Measurements from ENCODE around the gene HACD2. TPM values are rescaled to one million over a fixed set of nuclear protein-coding genes. Genes with fewer than 3 reads are reported as not detected.

The HACD2 gene
- total and polyA plus RNA-seq, 7 donors = 3.7 to 7.9 (median 5.7) TPM

DNA sequence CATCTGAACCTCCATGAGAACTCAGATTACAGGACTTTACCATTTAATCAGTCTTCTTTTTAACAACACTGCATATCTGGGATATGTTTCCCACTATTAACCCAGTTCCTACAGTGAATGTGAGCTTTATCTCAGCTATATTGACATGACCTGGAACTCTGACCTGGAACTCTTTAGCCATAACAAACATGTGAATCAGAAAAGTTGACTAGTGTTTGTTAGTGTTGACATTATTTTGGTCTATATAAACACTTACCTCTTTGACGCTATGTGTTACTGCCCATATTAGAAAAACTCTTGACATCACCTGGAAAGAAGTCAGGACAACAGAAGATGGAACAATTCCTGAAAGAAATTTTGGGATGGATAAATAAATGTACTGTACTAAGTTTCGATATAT lies 56.7 kb downstream of the HACD2 start:
- no peaks in the 10 kb centered on the region for H3K4me1 ChIP-seq
- intact Hi-C loops (cut with DNase I) = no loop called here
- DNase-seq (no peak), ATAC-seq (no peak)
- H3K4me3 ChIP-seq = no peak overlapping the region
- no peaks in the 10 kb centered on the region for H3K27me3 ChIP-seq (ENCODE audit: insufficient read depth in 3 of 3, low read length in 2 of 3)
- H3K27ac ChIP-seq = no peak overlapping the region
- TF ChIP-seq CTCF (IDR thresholded peaks at IDR 0.05) = no peak
- H3K9me3 ChIP-seq = no peaks in the 10 kb centered on the region
- 97 to 99% (median 98%) methylated on average over 2 of the region's 2 CpGs for WGBS, 3 donors
- peaks cover 0 to 25% of the 10 kb centered on the region in 2 donors for H3K36me3 ChIP-seq (ENCODE audit: insufficient read depth in 1 of 2, low read depth in 1 of 2)

DNA sequence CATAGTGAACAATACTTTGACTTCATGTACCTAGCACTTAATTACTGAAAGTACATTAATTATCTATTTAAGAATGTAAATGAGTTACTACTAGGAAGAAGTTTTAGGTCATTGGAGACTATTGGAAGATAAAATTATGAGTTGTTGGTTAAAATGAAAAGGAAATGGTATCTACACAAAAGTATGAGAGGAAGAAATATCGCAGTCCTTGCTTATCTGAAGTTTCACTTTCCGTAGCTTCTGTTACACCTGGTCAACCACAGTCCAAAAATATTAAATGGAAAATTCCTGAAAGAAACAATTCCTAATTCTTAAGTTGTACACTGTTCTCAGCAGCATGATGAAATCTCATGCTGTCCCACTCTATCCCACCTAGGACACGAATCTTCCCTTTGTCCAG lies 57.8 kb downstream of the HACD2 start:
- Histone ChIP-seq H3K36me3 (ENCODE audit: insufficient read depth in 1 of 2, low read depth in 1 of 2) (peaks cover 0 to 25% of the 10 kb centered on the region in 2 donors), H3K9me3 (no peaks in the 10 kb centered on the region)

GRCh38 chr3:123526474-123526873 lies 58.4 kb downstream of the HACD2 start:
- H3K36me3 ChIP-seq (ENCODE audit: insufficient read depth in 1 of 2, low read depth in 1 of 2) = peaks cover 0 to 25% of the 10 kb centered on the region in 2 donors
- DNase-seq (no peak), ATAC-seq (no peak)
- H3K9me3 ChIP-seq = no peaks in the 10 kb centered on the region
- H3K27ac ChIP-seq = no peak overlapping the region
- H3K4me1 ChIP-seq = no peaks in the 10 kb centered on the region
- H3K4me3 ChIP-seq = no peak overlapping the region
- WGBS, 3 donors = 97 to 100% (median 100%) methylated on average over 1 of the region's 1 CpG
- intact Hi-C loops (cut with DNase I) = no loop called here
- no peaks in the 10 kb centered on the region for H3K27me3 ChIP-seq (ENCODE audit: insufficient read depth in 3 of 3, low read length in 2 of 3)
- no peak for TF ChIP-seq CTCF (IDR thresholded peaks at IDR 0.05)

More for the DNA sequence above, 57.8 kb downstream of the HACD2 start:
- no peak overlapping the region for H3K4me3 ChIP-seq
- no peak for TF ChIP-seq CTCF (IDR thresholded peaks at IDR 0.05)
- no peak for ATAC-seq
- WGBS, 3 donors = 90 to 98% (median 96%) methylated on average over 3 of the region's 3 CpGs
- intact Hi-C loops (cut with DNase I) = no loop called here
- H3K27ac ChIP-seq = no peak overlapping the region
- no peaks in the 10 kb centered on the region for H3K4me1 ChIP-seq
- no peak for DNase-seq
- no peaks in the 10 kb centered on the region for H3K27me3 ChIP-seq (ENCODE audit: insufficient read depth in 3 of 3, low read length in 2 of 3)

DNA sequence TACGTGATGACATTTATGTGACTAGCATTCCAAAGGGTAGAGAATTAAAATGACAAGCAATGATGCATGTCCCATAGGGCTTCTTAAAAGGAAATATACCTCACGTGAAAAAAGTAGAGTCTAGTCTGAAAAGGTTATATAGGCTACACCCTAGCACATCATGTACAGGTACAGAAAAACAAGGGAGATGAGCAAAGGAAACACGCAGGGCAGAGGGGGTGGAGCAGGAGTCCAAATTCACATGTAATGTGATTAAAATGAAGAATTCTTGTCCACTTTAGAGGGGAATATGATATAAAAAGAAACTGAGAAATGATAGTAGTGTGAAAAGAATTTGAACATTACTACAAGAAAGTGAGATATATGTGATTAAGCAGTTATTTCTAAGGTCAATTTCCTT lies 59.4 kb downstream of the HACD2 start:
- intact Hi-C loops (cut with DNase I) = no loop called here
- ATAC-seq (no peak), DNase-seq (no peak)
- no peaks in the 10 kb centered on the region for H3K9me3 ChIP-seq
- peaks cover 0 to 25% of the 10 kb centered on the region in 2 donors for H3K36me3 ChIP-seq (ENCODE audit: insufficient read depth in 1 of 2, low read depth in 1 of 2)
- WGBS, 3 donors = 93 to 96% (median 96%) methylated on average over 3 of the region's 3 CpGs
- no peak overlapping the region for H3K27ac ChIP-seq
- H3K4me3 ChIP-seq = no peak overlapping the region
- no peaks in the 10 kb centered on the region for H3K27me3 ChIP-seq (ENCODE audit: insufficient read depth in 3 of 3, low read length in 2 of 3)
- no peaks in the 10 kb centered on the region for H3K4me1 ChIP-seq
- TF ChIP-seq CTCF (IDR thresholded peaks at IDR 0.05) = no peak

GRCh38 chr3:123524981-123525380 lies 59.9 kb downstream of the HACD2 start:
- no peaks in the 10 kb centered on the region for H3K9me3 ChIP-seq
- no peak overlapping the region for H3K4me3 ChIP-seq
- peaks cover 0 to 25% of the 10 kb centered on the region in 2 donors for H3K36me3 ChIP-seq (ENCODE audit: insufficient read depth in 1 of 2, low read depth in 1 of 2)
- H3K4me1 ChIP-seq = no peaks in the 10 kb centered on the region
- H3K27me3 ChIP-seq (ENCODE audit: insufficient read depth in 3 of 3, low read length in 2 of 3) = no peaks in the 10 kb centered on the region
- DNase-seq (no peak), ATAC-seq (no peak)
- no peak overlapping the region for H3K27ac ChIP-seq
- 90 to 93% (median 90%) methylated on average over 4 of the region's 4 CpGs for WGBS, 3 donors
- TF ChIP-seq CTCF (IDR thresholded peaks at IDR 0.05) = no peak
- intact Hi-C loops (cut with DNase I) = no loop called here

All from psoas muscle (tissue), 8 donors.